Ectodermal cell (in vitro differentiated cells): ENCODE results near the gene ZNF544.
A peak's percentile ranks its signal among the peaks of the same experiment; 100 is the strongest.

Experiments
- H3K27ac ChIP-seq: 2 replicates; pipeline ENCODE4 v1.7.0; 2013; ENCODE audit warnings: mild to moderate bottlenecking, low read depth, low read length; ENCODE audit not compliant: insufficient read depth, poor library complexity, severe bottlenecking
- H3K27me3 ChIP-seq: 2 replicates; pipeline ENCODE4 v1.7.0; 2013; ENCODE audit warnings: mild to moderate bottlenecking, low read length; ENCODE audit not compliant: insufficient read depth, control insufficient read depth, poor library complexity, severe bottlenecking
- H3K36me3 ChIP-seq: one replicate; pipeline ENCODE4 v1.7.0; 2013; ENCODE audit warnings: low read length; ENCODE audit not compliant: control insufficient read depth, insufficient read depth
- H3K4me1 ChIP-seq: one replicate; pipeline ENCODE4 v1.7.0; 2013; ENCODE audit warnings: low read length; ENCODE audit not compliant: control insufficient read depth, insufficient read depth
- H3K4me3 ChIP-seq: 2 replicates; pipeline ENCODE4 v1.7.0; 2013; ENCODE audit warnings: low read depth, low read length, control low read depth; ENCODE audit not compliant: insufficient read depth
- H3K9me3 ChIP-seq: 2 replicates; pipeline ENCODE4 v1.7.0; 2013; ENCODE audit warnings: mild to moderate bottlenecking, low read length, moderate library complexity; ENCODE audit not compliant: control insufficient read depth
- WGBS, 2 experiments: methylation state at CpG; one replicate each; pipeline ENCODE4 v1.1.7; 2013; ENCODE audit warnings: missing lambda C conversion rate in 2 of 2; 5-methylcytosine and 5-hydroxymethylcytosine counted together

ZNF544 gene

DNA sequence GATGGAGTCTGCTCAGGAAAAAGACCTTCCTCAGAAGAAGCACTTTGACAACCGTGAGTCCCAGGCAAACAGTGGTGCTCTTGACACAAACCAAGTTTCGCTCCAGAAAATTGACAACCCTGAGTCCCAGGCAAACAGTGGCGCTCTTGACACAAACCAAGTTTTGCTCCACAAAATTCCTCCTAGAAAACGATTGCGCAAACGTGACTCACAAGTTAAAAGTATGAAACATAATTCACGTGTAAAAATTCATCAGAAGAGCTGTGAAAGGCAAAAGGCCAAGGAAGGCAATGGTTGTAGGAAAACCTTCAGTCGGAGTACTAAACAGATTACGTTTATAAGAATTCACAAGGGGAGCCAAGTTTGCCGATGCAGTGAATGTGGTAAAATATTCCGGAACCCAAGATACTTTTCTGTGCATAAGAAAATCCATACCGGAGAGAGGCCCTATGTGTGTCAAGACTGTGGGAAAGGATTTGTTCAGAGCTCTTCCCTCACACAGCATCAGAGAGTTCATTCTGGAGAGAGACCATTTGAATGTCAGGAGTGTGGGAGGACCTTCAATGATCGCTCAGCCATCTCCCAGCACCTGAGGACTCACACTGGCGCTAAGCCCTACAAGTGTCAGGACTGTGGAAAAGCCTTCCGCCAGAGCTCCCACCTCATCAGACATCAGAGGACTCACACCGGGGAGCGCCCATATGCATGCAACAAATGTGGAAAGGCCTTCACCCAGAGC is 16.2 kb upstream of the ZNF544 start:
- no peak overlapping the region for H3K4me3 ChIP-seq
- 96 to 97% methylated on average over 17 of the region's 17 CpGs for WGBS, 2 experiments
- no peak overlapping the region for H3K27ac ChIP-seq
- no peaks in the 10 kb centered on the region for H3K4me1 ChIP-seq
- H3K9me3 ChIP-seq: peaks cover 6% of the 10 kb centered on the region
- no peaks in the 10 kb centered on the region for H3K27me3 ChIP-seq
- H3K36me3 ChIP-seq: peaks cover 66% of the 10 kb centered on the region

DNA sequence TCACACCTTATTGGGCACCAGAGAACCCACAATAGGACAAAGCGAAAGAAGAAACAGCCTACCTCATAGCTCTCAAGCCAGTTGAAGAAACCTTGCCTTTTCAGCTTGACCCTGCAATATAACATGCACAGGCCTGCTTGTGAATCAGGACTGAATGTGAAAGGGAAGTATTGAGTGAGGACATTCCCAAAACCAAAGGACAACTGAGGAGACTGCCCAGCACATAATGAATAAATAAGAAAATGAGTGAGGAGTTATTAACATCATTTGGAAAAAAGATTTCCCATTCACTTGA is 15.7 kb upstream of the ZNF544 start:
- 93 to 100% methylated on average over 1 of the region's 1 CpG for WGBS, 2 experiments
- Histone ChIP-seq H3K27me3 (no peaks in the 10 kb centered on the region), H3K9me3 (peaks cover 6% of the 10 kb centered on the region), H3K27ac (no peak overlapping the region), H3K4me1 (no peaks in the 10 kb centered on the region), H3K36me3 (peaks cover 61% of the 10 kb centered on the region), H3K4me3 (no peak overlapping the region)

DNA sequence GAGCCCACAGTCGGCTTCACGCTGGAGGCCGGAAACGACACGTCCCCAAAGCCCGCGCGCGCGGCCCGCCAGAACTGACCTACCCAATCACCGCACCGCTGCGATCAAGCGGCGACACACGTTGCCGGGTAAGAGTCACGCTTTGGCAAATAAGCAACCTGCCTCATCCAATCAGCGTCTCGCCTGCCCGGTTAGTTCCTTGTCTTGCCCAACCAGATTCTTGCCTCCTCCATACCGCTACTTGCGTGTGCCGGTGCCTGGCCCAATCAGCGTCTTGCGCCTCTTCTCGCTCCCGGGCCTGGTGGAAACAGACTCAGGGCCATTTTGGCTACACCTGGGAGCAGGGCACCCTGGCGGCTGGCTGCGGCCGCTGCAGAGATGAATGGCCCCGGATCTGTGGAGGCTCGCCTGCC is 11.6 kb upstream of the ZNF544 start:
- Histone ChIP-seq H3K9me3 (peaks cover 4% of the 10 kb centered on the region), H3K27ac (no peak overlapping the region), H3K36me3 (peaks cover 20% of the 10 kb centered on the region), H3K4me3 (no peak overlapping the region), H3K27me3 (no peaks in the 10 kb centered on the region), H3K4me1 (no peaks in the 10 kb centered on the region)
- 95% methylated on average over 34 of the region's 34 CpGs for WGBS, 2 experiments

DNA sequence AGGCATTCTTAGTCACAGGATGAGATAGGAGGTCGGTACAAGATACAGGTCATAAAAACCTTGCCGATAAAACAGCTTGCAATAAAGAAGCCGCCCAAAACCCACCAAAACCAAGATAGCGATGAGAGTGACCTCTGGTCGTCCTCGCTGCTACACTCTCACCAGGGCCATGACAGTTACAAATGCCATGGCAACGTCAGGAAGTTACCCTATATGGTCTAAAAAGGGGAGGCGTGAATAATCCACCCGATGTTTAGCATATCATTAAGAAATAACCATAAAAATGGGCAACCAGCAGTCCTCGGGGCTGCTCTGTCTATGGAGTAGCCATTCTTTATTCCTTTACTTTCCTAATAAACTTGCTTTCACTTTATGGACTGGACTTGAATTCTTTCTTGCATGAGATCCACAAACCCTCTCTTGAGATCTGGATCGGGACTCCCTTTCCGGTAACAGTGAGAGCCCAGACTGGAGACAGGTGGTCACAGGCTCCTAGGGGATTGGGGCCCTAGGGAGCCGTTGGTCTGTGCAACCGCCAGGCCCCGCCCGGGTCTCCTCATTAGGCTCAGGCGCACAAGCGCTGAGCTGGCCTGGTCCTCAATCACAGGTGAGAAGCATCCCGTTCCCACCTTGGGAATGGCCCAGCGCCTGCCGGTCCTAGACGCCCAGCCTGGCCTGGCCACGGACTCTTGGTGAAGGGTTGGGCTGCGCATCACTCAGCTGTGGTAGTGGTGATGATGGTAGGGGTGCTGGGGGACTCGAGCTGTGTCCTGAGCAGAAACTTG is 10.9 kb upstream of the ZNF544 start:
- Histone ChIP-seq H3K4me3 (no peak overlapping the region), H3K4me1 (no peaks in the 10 kb centered on the region), H3K36me3 (peaks cover 13% of the 10 kb centered on the region), H3K9me3 (no peaks in the 10 kb centered on the region), H3K27ac (no peak overlapping the region), H3K27me3 (no peaks in the 10 kb centered on the region)
- 93 to 94% methylated on average over 25 of the region's 25 CpGs for WGBS, 2 experiments

DNA sequence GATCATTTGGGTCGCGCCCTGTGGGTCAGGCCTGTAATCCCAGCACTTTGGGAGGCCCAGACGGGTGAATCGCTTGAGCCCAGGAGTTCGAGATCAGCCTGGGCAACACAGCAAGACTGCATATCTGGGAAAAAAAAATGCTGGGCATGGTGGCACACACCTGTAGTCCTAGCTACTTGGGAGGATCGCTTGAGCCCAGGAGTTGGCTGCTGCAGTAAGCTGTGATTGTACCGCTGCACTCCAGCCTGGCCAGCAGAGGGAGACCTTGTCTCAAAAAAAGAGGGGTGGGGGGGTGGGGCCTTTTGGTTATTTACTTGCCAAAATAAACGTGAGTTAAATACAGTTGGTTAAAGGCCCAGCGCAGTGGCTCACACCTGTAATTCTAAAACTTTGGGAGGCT is 9.8 kb upstream of the ZNF544 start:
- Histone ChIP-seq H3K27me3 (no peaks in the 10 kb centered on the region), H3K27ac (no peak overlapping the region), H3K4me1 (no peaks in the 10 kb centered on the region), H3K9me3 (no peaks in the 10 kb centered on the region), H3K4me3 (no peak overlapping the region), H3K36me3 (peaks cover 2% of the 10 kb centered on the region)
- WGBS, 2 experiments: 64 to 65% methylated on average over 9 of the region's 9 CpGs

DNA sequence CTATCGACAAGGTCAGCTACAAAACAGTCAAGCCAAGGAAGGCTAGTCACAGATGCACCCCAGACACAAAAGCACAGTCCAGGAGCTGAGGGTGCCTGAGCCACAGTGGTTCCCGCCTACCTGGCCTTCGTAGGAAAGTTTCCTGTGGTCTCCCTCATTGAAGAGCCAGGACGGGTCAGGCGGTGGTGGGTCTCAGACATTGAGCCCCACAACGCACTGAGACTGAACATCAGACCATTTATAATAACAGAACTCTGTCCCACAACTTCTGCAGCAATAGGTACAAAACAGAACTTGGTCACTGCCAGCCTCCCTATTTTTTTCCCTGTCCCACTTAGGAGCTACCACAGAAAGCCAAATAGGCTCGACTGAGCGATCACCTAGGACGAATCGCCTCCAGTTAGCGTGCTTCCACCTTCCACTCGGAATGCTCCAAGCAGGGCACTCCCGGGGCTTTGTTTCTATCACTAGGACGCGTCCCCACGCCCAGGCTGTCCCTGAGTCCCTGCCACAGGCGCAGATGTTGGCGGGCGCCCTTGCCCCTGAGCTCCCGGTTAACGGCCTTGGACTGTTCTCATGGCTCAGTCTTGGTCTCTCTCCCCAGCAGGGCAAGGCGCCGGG is 640 bp upstream of the ZNF544 start:
- Histone ChIP-seq H3K36me3 (peaks cover 28% of the 10 kb centered on the region), H3K4me1 (peaks cover 10% of the 10 kb centered on the region), H3K27me3 (no peaks in the 10 kb centered on the region), H3K4me3 (peak overlapping the region; percentile 93), H3K9me3 (no peaks in the 10 kb centered on the region), H3K27ac (peak overlapping the region; percentile 69)
- 13 to 14% methylated on average over 23 of the region's 23 CpGs for WGBS, 2 experiments

DNA sequence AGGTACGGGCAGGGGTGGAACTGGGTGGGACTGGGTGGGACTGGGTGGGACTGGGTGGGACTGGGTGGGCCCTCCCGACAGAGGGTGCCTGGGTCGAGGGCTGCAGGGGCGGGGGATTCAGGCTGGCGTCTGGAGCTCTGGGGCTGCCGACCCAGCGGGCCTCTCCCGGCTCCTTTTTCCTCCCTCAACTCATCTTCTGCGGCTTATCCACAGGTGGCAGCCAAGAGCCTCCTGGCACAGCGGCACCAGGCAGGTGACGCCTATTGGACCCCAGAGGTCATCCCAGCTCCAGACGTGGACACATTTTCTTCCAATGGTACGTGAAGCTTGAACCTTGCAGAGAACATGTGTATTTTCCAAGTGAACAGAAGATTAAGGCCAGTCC is 533 bp downstream of the ZNF544 start:
- Histone ChIP-seq H3K4me1 (peaks cover 10% of the 10 kb centered on the region), H3K27me3 (no peaks in the 10 kb centered on the region), H3K4me3 (peak overlapping the region; percentile 93), H3K36me3 (peaks cover 39% of the 10 kb centered on the region), H3K9me3 (no peaks in the 10 kb centered on the region), H3K27ac (peak overlapping the region; percentile 69)
- 4 to 7% methylated on average over 13 of the region's 13 CpGs for WGBS, 2 experiments

DNA sequence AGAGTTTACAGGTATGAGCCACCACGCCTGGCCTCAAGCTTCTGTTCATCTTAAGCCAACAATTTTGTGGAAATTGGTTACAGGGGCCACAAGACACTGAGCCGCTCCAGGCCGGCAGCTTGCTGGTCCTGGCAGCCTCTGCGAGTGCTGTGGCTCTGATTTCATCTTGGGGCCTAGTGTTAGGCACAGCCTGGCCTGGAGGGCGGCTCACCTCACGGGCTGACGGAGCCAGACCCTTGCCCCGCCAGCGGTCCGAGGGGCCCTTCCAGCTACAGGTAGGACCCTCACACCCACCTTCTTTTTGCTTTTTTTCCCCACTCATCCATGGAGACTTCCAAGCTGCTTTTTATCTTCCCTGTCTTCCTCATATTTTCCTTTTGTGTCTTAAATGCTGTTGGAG is 8.6 kb downstream of the ZNF544 start:
- WGBS, 2 experiments: 89 to 91% methylated on average over 10 of the region's 10 CpGs
- no peaks in the 10 kb centered on the region for H3K27me3 ChIP-seq
- no peak overlapping the region for H3K4me3 ChIP-seq
- H3K9me3 ChIP-seq: no peaks in the 10 kb centered on the region
- H3K4me1 ChIP-seq: no peaks in the 10 kb centered on the region
- peaks cover 72% of the 10 kb centered on the region for H3K36me3 ChIP-seq
- no peak overlapping the region for H3K27ac ChIP-seq

DNA sequence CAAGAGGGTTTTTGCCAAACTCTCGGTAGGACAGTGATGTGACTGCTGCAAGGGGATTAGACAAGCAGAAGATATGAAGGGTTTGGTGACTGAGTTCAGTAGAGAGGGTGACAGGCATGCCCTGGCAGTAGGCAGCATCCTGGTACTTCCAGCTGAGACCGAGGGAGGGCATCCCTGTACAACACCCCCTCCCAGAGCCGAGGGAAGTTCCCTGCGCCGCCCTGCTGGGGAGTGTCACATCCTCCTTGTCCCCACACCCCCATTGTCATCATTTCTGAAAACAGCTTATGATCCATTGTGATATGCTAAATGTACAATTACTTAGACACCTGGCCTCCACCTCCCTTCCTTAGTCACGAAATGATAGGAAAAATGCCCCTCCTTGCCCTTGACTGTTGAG is 14.6 kb downstream of the ZNF544 start:
- Histone ChIP-seq H3K4me1 (no peaks in the 10 kb centered on the region), H3K27me3 (no peaks in the 10 kb centered on the region), H3K9me3 (no peaks in the 10 kb centered on the region), H3K36me3 (peaks cover 92% of the 10 kb centered on the region), H3K27ac (no peak overlapping the region), H3K4me3 (no peak overlapping the region)
- WGBS, 2 experiments: 96 to 97% methylated on average over 6 of the region's 6 CpGs

DNA sequence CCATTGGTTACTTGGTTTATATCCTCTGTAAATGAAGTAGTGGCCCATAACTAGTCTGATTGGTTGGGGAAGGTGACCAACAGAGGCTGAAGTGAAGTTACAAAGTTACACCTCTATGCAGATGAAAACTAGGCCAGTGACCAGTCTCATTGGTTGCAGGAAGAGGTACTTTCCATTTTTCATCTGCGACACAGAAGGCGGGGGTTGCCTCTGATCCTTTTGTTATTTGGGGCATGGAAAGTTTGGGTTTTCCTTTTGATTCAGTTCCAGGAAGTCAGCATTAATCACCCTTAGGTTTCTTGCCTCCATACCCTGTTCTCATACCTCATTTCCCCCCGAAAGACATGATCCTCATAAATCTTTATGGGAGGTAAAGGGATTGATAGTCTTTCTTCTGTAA is 20.2 kb downstream of the ZNF544 start:
- WGBS, 2 experiments: 100% methylated on average over 3 of the region's 3 CpGs
- H3K4me3 ChIP-seq: no peak overlapping the region
- H3K4me1 ChIP-seq: no peaks in the 10 kb centered on the region
- peaks cover 99% of the 10 kb centered on the region for H3K36me3 ChIP-seq
- H3K27me3 ChIP-seq: no peaks in the 10 kb centered on the region
- H3K27ac ChIP-seq: no peak overlapping the region
- peaks cover 16% of the 10 kb centered on the region for H3K9me3 ChIP-seq
